SKM-1 (cell line): ENCODE results near the gene OTOL1.

ENCODE experiments used
- DNase-seq: peaks from one replicate; lab custom pipeline; 2025; ENCODE audit not compliant: unreplicated experiment; lab: John Stamatoyannopoulos, UW

OTOL1 gene

DNA sequence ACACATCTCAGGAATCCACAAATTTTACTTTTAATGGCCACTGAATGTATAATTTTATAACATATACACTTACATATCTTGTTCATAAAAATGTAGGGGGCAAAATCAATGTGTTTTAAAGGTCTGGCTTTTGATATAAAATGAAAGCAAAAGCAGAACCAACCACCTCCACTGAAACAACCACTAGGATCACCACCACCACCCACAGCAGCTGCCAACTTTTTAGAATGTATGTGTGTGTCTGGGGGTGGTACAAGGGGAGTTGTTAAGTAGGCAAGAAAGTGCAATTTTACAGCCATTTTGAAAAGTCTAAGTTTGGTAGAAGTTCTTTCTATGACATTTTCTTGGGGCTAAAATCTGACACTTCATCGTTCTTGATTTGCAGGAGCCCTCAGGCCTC, 44.0 kb downstream of the OTOL1 start:
- no peak for DNase-seq

DNA sequence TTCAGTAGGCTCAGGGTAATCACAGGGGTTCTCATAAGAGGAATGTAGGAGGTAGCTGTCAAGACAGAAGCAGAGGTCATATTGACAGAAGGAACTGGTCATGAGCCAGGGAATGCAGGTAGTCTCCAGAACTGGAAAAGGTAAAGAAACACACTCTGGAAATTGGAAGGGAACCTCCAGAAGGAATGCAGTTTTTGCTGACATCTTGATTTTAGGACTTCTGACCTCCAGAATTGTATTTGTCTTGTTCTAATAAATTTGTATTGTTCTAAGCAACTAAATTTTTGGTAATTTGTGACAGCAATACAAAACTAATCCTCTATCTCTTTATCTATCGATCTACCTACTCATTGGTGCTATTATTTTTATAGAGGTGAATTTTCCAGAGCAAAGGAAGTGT, 49.2 kb downstream of the OTOL1 start:
- no peak for DNase-seq

DNA sequence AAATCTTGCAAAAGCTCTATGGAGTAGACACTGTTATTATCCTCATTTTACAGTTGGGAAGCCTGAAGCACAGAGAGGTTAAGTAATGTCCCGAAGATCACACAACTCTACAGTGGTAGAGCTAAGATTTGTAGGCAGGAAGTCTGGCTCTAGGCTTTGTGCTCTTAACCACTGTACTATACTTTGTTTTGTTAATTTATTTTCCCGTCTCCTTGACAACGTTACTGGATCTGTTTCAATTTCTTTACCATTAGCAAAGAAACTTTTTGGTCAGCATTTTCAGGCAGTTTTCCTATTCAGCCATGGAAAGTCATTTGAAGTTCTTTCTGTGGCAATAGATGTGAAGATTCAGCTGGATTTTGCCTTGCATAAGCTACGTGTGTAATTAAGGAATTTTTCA, 51.7 kb downstream of the OTOL1 start:
- no peak for DNase-seq

DNA sequence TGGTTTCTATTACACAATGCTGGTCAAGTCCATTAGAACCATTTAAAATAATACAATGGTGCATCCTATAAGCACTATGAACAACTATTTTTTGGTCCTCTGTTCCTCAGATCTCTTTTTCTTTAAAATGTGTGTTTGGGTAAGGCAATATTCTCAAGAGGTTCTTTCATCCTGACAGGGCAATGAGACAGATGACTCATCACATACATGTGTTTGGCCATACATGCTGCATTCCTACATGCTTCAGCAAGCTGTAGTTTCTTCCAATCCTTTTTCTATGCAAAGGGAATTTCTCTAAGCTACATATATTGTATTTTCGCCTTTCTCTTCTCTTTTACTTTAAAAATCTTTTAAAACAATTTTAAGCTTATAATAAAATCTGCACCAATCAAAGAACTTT, 52.7 kb downstream of the OTOL1 start:
- no peak for DNase-seq

DNA sequence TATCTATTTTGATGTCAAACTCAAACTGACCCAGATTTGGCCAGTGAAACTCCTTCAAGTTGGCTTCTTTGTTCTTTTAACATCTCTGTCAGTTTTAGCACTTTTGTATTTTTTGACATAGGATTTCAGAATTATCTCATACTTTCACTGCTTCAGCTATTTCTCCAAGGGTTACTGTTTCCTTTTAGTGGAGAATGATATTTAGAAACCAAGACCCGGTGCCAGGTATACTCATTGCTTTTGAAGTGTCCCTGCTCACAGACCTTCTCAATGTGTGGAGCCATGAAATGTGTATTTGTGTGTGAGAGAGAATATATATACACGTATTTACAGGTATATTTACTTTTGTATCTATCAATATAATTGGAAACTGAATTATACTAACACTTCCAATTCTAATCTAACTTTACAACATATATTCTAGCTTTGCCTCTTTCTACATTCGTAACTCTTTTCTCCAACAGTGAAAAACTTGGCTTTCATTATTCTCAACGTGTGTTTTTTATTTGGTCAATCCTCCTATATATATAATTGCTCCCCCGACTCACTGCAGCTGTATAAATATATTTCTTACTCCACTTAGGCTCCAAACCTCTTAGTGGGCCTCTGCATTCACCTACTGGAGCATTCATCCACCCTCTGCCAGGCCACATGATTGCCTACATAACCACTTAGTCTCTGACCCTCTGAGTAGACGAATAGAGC, 54.0 kb downstream of the OTOL1 start:
- no peak for DNase-seq

DNA sequence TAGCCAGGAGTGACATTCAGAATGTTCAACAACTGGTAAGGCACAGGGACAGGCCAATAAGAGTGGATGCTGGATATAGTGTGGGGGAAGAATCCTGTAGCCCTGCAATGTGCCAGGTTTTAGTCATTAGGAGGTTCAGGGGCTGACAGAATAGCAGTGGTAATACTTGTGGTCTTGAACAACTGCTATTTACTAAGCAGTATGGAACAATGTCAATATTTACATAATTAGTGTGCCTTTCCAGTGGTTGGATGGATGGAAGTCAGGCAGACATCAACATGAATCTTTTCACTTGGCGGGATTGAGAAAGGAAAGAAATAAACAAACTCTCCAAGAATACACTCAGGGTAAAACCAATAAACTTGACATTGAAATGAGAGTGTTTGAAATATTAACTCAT, 55.1 kb downstream of the OTOL1 start:
- DNase-seq, result no peak

DNA sequence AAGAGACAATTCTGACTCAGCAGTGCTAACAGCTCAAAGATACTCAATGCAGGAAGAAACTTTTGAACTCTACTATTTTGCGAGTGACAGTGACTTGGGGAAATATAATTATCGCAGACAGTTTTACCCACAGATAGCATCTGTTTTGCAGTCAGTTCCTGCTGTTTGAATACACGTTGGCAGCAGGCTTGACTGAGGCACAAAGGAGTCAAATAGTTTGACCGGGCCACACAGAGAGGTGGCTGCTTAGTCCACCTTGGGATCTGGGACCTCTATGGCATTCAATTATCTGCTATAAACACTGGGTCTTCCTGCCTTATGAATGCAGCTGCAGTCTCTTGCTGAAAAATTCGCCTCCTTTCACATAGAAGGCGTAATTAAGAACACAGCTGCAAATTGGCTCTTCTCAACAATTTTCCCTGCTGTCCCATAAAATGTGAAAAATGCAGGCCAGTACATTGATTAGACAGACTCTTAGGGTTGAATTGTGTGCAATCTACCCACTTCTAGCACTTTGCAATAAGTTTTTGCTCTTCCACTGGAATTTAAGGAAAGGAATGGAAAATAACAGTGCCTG, 56.5 kb downstream of the OTOL1 start:
- DNase-seq, result no peak
